Tibial artery (tissue), 4 donors: ENCODE data around the gene COL20A1.

Source experiments
- DNase-seq, 2 donors: peaks; one replicate each; pipeline ENCODE4 v3.0.0-alpha.2; 2019
- H3K27ac ChIP-seq, 2 donors: fragments of 200-600 bp; sonication (generic) in 1 of 2; 1 replicate in 1 of 2; 2 replicates in 1 of 2; pipeline ENCODE4 v1.5.1; 2018 to 2019; ENCODE audit warnings: mild to moderate bottlenecking in 1 of 2
- H3K27me3 ChIP-seq, 2 donors: fragments of 200-600 bp; sonication (generic) in 1 of 2; one replicate each; pipeline versions ENCODE4 v1.5.1 to v1.6.0; 2016 to 2019
- H3K36me3 ChIP-seq, 3 donors: fragments of 200-600 bp; sonication (generic) in 2 of 3; one replicate each; pipeline ENCODE4 v1.5.1; 2016 to 2019; ENCODE audit warnings: mild to moderate bottlenecking in 2 of 3
- H3K4me1 ChIP-seq, 4 donors: fragments of 200-600 bp; sonication (generic) in 2 of 4; 1 replicate in 3 of 4; 2 replicates in 1 of 4; pipeline ENCODE4 v1.5.1; 2016 to 2019
- H3K4me3 ChIP-seq, 2 donors: fragments of 200-600 bp; sonication (generic) in 1 of 2; 1 replicate in 1 of 2; 2 replicates in 1 of 2; pipeline ENCODE4 v1.5.1; 2018 to 2019; ENCODE audit warnings: mild to moderate bottlenecking in 2 of 2
- H3K9me3 ChIP-seq, 3 donors: fragments of 200-600 bp; sonication (generic) in 1 of 3; one replicate each; pipeline ENCODE4 v1.5.1; 2016 to 2019
- CTCF ChIP-seq, 2 experiments: fragments of 200-600 bp in 1 of 2; fragments of 450-650 bp in 1 of 2; IDR thresholded peaks; one replicate each; pipeline ENCODE4 v1.5.1; 2017 to 2019; ENCODE audit warnings: antibody characterized with exemption in 2 of 2, mild to moderate bottlenecking in 1 of 2, moderate library complexity in 1 of 2
- intact Hi-C: fragments of 100-400 bp; cut with DNase I; formaldehyde crosslinking; loops from one replicate; pipeline ENCODE4 v1.15.0; 2023; ENCODE audit warnings: low total_unique reads

The COL20A1 gene

GRCh38 chr20:63267691-63268090 is 25.3 kb upstream of the COL20A1 start:
- DNase-seq: no peak
- no peak overlapping the region for H3K4me3 ChIP-seq
- peaks cover 0 to 7% (median 2%) of the 10 kb centered on the region in 4 donors for H3K4me1 ChIP-seq
- H3K27ac ChIP-seq: no peak overlapping the region
- H3K36me3 ChIP-seq: no peaks in the 10 kb centered on the region
- no peak for TF ChIP-seq CTCF (IDR thresholded peaks at IDR 0.05)
- H3K27me3 ChIP-seq: peaks cover 0 to 56% of the 10 kb centered on the region in 2 donors
- H3K9me3 ChIP-seq: no peaks in the 10 kb centered on the region
- intact Hi-C loops: no loop called here

DNA sequence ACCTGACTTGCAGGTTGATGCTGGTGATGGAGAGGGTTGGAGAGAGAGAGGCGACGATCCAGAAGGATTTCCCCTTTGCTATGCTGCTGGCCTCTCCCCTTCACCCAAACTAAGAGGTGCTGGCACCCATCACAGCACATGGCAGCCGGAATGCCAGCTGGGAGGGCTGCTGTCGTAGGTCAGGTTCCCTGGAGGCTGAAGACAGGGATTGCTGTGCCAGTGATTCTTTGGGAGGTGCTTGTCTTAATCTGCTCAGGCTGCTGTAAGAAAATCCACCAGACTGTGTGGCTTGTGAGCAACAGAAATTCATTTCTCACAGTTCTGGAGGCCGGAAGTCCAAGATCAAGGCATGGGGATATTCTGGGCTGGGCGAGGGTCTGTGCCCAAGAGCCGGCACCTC is 24.7 kb upstream of the COL20A1 start:
- Histone ChIP-seq H3K27ac (no peak overlapping the region), H3K4me1 (peaks cover 0 to 9% (median 3%) of the 10 kb centered on the region in 4 donors), H3K4me3 (no peak overlapping the region), H3K9me3 (no peaks in the 10 kb centered on the region), H3K36me3 (no peaks in the 10 kb centered on the region), H3K27me3 (peaks cover 0 to 50% of the 10 kb centered on the region in 2 donors)
- intact Hi-C loops: no loop called here
- no peak for TF ChIP-seq CTCF (IDR thresholded peaks at IDR 0.05)
- DNase-seq: no peak

- Histone ChIP-seq H3K9me3 (no peaks in the 10 kb centered on the region), H3K27ac (no peak overlapping the region), H3K4me3 (no peak overlapping the region), H3K36me3 (no peaks in the 10 kb centered on the region), H3K4me1 (peaks cover 0 to 15% (median 8%) of the 10 kb centered on the region in 4 donors), H3K27me3 (peaks cover 0 to 44% of the 10 kb centered on the region in 2 donors)
- TF ChIP-seq CTCF (IDR thresholded peaks at IDR 0.05): no peak
- intact Hi-C loops: no loop called here
- no peak for DNase-seq
Observed at GRCh38 chr20:63268671-63269439, 24.1 kb upstream of the COL20A1 start.

- TF ChIP-seq CTCF (IDR thresholded peaks at IDR 0.05): no peak
- DNase-seq: no peak
- Histone ChIP-seq H3K4me1 (peaks cover 0 to 23% (median 17%) of the 10 kb centered on the region in 4 donors), H3K36me3 (no peaks in the 10 kb centered on the region), H3K9me3 (no peaks in the 10 kb centered on the region), H3K4me3 (no peak overlapping the region), H3K27ac (no peak overlapping the region), H3K27me3 (peaks cover 0 to 36% of the 10 kb centered on the region in 2 donors)
- intact Hi-C loops: no loop called here
Observed at GRCh38 chr20:63269724-63270123, 23.3 kb upstream of the COL20A1 start.

DNA sequence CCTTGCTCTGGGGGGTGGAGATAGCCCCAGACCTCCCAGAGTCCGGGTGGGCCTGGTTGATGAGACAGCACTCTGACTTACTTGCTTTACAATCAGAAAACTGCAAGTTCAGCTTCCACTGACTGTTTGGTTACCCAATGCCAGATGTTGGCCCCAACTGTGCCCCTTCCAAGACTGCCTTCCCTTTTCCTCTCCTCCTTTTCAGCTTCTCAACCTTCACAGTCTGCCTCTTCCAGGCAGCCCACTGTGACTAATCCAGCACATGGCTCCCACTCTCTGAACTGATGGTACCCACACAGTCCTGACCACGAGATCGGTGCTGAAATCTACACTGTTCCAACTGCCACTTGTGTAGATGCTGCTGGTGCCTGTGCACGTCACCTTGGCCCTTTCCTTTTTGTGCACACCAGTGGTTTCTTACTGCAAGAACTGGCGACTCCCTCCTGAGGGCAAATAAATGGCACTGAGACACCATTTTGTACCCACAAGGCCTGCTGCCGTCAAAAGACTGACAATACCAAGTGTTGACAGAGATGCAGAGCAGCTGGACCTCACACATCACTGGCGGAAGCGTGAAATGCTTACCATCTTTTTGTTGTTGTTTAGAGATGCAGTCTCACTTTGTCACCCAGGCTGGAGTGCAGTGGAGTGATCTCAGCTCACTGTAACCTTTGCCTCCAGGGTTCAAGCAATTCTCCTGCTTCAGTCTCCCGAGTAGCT is 22.2 kb upstream of the COL20A1 start:
- intact Hi-C loops: no loop called here
- Histone ChIP-seq H3K27ac (no peak overlapping the region), H3K36me3 (peaks cover 0 to 7% (median 2%) of the 10 kb centered on the region in 3 donors), H3K27me3 (peaks cover 0 to 27% of the 10 kb centered on the region in 2 donors), H3K4me1 (peaks cover 0 to 28% (median 22%) of the 10 kb centered on the region in 4 donors), H3K9me3 (no peaks in the 10 kb centered on the region), H3K4me3 (no peak overlapping the region)
- no peak for TF ChIP-seq CTCF (IDR thresholded peaks at IDR 0.05)
- no peak for DNase-seq
